Measurements from ENCODE around the gene CSNK2A3.
A peak's percentile ranks its signal among the peaks of the same experiment; 100 is the strongest.
"Not testable (repeated sequence)": the region's sequence is repeated elsewhere in the genome, so short reads cannot be mapped to it uniquely, and the experiment has no call there.

CSNK2A3 gene

DNA sequence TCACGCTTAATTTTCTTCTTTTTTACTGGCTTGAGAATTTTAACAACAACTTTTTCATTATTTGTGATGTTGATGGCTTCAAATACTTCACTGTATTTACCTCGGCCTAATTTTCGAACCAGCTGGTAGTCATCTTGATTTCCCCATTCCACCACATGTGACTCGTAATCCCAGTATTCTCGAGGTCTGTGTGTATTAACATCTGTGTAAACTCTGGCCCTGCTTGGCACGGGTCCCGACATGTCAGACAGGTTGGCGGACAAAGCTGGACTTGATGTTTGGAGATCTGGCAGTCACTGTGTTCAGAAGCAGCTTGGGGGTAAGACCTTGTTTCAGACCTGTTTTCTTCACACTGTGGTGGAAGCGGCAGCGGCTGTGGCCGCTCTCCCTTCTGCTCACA is at the start of gene CSNK2A3:
TSS of gene CSNK2A3 (minus strand) at position 373 of the 400 bp plus-strand sequence. CDS start at position 242, 131 bp downstream.
- DNase-seq, result not testable (repeated sequence)

GRCh38 chr11:11401960-11402535 is 49.0 kb upstream of the CSNK2A3 start:
- DNase-seq, result peak; percentile 83

- DNase-seq, result peak; percentile 46
These were observed 47.7 kb upstream of the CSNK2A3 start for GRCh38 chr11:11400635-11401232.

GRCh38 chr11:11400121-11400520 is 47.1 kb upstream of the CSNK2A3 start:
- DNase-seq, result no peak

DNA sequence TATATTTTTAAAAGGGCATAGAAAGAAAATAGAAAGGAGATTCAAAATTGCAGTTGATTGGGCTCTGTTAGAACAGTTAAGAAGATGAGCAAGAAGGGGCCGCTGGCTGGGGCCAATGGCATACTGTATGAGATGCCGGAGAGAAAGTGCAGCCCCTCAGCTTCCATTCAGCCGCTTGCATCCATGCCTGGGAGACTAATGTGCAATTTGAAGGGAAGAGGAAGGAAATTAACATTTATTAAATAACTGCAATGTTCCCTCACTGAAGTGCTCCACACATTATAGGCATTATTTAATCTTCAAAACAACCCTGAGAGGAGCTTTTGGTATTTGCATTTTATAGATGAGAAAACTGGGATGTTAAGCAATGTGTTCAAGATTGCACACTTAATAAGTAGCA is 44.7 kb upstream of the CSNK2A3 start:
- no peak for DNase-seq

- DNase-seq, result no peak
These were observed 44.0 kb upstream of the CSNK2A3 start for GRCh38 chr11:11397036-11397415.

DNA sequence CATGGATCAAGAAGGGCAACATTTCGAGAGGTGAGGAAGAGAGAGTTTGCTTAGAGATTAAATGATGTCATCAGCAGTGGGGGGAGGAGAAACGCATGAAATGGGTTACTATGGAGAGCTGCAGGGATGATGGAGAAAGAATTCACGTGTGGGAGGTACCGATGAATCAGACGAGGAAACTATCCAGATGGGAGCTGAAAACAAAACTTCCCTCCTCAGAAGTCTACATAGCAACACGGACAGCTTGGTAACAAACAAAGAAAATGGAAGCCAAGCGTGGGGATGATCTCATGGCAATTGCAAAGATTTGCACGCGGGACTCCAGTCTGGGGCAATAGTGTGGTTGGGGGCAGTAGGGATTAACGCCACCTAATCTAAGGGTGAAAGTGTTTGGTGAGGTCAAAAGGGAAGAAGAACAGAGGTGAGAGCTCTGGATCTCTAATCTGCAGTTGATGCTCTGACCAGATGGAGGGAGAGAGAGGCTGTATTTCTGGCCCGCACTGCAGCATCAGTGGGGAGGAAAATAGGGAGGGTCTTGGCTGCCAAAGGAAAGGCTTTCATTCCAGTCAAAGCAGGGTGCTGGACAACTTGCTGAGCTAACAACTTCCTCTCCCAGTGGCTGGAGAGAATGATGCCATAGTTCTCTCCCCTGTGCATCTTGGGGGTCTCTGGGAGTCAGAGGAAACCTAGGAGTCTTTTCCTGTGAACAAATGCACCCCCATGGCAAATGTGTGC is 43.4 kb upstream of the CSNK2A3 start:
- no peak for DNase-seq

GRCh38 chr11:11395126-11395525 is 42.1 kb upstream of the CSNK2A3 start:
- DNase-seq, result no peak

DNA sequence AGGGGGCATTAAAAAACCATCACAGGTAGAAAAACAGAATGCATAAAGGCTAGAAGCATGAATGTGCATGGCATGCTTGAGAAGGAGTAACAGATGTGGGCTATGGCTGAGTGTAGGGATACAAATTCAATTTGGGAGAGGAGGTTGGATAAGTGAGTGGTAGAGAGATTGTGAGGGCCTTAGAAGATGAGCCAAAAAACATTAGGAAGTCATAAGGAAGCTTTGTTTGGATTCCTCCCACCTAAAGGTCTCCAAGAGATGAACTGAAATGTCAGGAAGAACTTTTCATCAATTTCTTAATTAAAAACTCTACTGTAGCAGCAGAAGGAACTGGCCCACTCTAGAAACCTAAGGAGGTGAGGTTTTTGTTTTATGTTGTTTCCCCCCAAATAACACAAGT is 41.2 kb upstream of the CSNK2A3 start:
- DNase-seq, result no peak

DNA sequence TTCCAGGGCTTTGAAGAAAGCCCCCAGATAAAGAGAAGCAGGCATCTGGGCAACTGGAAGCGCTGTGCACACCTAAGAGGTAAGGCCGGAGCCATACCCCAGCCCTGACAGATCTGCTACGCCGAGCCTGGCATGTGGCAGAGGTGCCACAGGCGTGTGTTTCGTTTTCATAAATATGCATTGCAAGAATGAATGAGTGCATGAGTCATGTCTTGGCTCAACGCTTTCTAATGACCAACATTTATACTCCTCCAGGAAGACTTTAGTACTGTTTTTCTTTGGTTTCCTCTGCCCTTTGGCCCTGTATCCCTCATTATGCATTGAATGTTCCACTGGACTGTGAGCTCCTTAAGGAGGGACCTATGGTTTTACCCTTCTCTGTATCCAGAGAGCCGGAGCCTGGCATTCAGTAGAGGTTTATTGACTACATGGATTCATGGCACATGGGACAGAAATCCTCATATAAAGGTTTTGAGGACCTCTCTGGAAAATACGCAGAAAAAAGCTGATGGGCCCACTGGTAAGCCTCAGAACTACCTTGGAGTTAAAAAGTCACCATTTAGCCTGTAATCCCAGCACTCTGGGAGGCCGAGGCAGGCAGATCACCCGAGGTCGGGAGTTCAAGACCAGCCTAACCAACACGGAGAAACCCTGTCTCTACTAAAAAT is 38.9 kb upstream of the CSNK2A3 start:
- DNase-seq, result no peak

DNA sequence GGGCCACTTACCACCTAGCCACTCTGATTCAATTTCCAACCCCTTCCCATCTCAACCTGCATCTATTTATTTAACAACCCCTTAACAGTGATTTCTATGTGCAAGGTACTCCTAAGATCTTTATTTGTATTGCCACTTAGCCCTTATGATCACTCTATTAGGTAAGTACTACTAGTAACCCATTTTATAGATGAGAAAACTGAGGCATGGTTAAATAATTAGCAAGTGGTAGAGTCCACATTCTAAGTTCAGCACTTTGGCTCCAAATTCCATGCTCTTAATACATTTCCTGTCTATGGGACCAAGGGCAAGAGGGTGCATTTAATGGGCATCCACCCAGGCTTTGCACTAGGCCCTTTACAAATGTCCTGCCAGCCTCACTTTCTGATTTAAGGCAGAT is 38.1 kb upstream of the CSNK2A3 start:
- no peak for DNase-seq

GRCh38 chr11:11390068-11390771 is 37.2 kb upstream of the CSNK2A3 start:
- DNase-seq, result no peak

GRCh38 chr11:11389238-11389637 is 36.2 kb upstream of the CSNK2A3 start:
- DNase-seq, result no peak

DNA sequence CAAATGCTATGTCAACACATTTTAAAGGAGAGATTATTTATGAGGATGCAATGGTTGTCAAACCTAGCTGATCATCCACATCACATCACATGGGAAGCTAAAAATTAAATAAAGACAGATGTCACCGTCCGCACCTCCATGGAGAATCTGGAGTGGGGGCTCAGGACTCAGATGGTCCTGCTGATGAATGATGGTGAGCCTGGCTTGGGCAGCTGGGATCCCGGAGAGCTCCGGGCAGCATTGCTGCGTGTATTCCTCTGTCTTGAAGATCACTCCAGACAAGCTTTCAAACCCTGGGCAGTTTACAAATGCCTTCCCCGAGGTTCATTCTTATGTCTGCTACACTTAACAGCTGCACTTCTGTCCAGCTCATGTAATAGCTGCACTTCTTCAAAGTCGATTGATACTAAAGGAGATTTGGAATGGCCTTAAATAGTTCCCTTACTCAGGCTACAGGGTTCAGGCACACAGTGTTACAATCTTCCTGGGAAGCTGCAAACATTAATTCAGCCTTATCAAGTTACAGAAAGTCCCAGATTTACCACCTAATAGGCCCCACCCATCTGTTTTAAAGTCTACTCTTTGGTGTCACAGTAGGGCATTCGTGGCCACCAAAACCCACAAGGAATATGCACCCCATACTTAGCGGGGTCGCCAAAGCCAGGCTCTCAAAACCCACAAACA is 34.7 kb upstream of the CSNK2A3 start:
- no peak for DNase-seq

DNA sequence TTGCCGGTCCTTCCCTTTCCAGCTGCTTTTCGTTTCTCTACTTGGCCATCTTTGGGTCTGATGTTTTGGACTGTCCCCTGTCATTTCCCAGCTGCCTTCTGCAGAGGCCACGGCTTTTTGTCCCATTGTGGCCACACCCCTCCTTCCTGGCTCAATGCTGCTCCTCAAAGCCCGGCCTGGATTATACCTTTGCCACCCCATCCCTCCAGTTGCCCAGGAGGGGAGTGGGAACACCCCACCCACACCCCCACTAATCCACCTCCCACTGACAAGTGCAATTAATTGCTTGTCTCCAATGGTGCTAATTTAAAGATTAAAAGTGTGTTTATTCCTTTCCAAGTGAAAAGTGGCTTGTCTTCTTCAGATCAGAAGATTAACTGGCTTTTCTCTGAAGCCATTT is 34.2 kb upstream of the CSNK2A3 start:
- DNase-seq, result no peak

GRCh38 chr11:11384829-11385228 is 31.8 kb upstream of the CSNK2A3 start:
- no peak for DNase-seq

- DNase-seq, result no peak
These were observed 30.9 kb upstream of the CSNK2A3 start for GRCh38 chr11:11383995-11384394.

DNA sequence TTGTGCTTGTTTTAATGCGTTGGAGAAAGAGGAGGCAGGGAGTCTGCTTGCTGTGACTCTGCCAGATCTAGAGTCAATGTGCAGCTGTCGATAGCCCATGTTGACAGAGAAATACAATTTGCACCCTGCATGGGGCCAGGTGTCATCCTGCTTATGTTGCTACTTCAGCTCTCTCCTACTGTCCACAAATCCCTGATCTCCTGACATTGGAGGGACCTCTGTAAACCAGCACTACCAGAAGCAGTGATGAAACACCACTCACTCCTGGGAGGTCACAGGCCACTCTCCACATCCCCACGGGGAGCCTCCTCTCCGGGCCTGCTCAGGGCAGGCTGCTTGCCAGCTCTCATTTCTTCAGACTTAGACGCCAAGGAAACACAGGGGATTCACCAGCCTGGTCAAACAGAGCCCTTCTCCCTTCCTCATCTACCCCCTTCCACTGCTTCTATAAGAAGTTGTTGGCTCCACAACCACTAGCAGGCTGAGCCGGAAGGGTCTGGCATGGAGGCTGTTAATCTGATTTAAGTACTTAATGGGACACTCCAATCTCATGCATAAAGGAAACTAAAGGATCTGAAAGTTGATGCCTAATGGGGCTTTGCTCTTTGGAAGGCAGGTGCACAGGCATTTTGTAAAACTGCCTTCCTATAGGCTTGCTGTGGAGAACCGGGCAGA is 29.9 kb upstream of the CSNK2A3 start:
- DNase-seq, result no peak

- no peak for DNase-seq
These were observed 28.5 kb upstream of the CSNK2A3 start for GRCh38 chr11:11381471-11382105.

- DNase-seq, result no peak
These were observed 27.8 kb upstream of the CSNK2A3 start for GRCh38 chr11:11380883-11381282.

- no peak for DNase-seq
These were observed 27.3 kb upstream of the CSNK2A3 start for GRCh38 chr11:11380340-11380739.

DNA sequence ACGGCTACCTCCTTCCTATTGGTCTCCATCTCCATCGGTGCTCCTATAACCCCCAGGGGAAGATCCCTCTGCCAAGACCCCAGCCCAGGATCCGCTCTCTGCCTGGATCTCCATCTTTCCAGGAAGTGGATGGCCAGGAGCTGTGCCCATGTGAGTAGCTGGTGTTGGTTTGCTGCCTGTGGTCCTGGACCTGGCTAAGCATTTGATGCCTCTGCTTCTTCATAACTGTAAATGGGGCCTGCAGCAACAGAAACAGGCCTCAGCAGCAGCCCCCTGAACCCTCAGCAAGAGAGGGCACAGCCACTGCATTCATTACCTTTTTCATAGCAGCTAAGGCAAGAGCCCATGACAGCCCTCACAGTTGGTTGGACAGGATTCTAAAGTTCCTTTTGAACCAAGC is 26.6 kb upstream of the CSNK2A3 start:
- DNase-seq, result no peak
